SH-SY5Y (cell line): Measurements from ENCODE around the gene FSTL5.

ENCODE experiments used
- GATA2 ChIP-seq: IDR thresholded peaks from 2 replicates; pipeline ENCODE4 v1.6.1; 2011; ENCODE audit warnings: mild to moderate bottlenecking, low read depth, low read length
- GATA3 ChIP-seq: IDR thresholded peaks from 2 replicates; pipeline ENCODE4 v1.6.1; 2011; ENCODE audit warnings: low read depth, mild to moderate bottlenecking, low read length, moderate library complexity

FSTL5 gene

GRCh38 chr4:161664740-161665139, 499.1 kb downstream of the FSTL5 start:
- no peak for TF ChIP-seq GATA3
- TF ChIP-seq GATA2 = no peak

- TF ChIP-seq GATA3 (no peak), GATA2 (no peak)
Observed at GRCh38 chr4:161663844-161664243, 500.0 kb downstream of the FSTL5 start.

DNA sequence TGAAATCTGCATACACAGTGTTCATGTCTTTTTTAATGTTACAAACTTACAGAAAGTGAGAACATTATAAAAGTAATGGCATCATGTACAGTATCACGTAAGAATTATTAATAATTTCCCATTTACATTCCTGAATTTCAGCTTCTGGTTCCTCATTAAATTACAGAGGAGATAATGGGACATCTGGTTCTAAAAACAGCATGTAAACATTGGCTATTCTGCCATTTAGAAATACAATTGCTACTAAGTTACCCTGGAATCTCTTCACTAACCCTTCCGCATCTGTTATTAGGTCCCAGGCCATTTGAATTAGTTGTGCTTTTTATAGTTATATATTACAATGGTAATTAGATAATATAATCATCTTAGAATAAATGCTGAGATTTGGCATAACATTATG, 505.1 kb downstream of the FSTL5 start:
- no peak for TF ChIP-seq GATA2
- TF ChIP-seq GATA3 = no peak

- no peak for TF ChIP-seq GATA2
- TF ChIP-seq GATA3 = no peak
Observed at GRCh38 chr4:161657616-161658015, 506.2 kb downstream of the FSTL5 start.

- TF ChIP-seq GATA2 (no peak), GATA3 (no peak)
Observed at GRCh38 chr4:161656594-161656993, 507.2 kb downstream of the FSTL5 start.

- no peak for TF ChIP-seq GATA3
- no peak for TF ChIP-seq GATA2
Observed at GRCh38 chr4:161655148-161655547, 508.7 kb downstream of the FSTL5 start.

DNA sequence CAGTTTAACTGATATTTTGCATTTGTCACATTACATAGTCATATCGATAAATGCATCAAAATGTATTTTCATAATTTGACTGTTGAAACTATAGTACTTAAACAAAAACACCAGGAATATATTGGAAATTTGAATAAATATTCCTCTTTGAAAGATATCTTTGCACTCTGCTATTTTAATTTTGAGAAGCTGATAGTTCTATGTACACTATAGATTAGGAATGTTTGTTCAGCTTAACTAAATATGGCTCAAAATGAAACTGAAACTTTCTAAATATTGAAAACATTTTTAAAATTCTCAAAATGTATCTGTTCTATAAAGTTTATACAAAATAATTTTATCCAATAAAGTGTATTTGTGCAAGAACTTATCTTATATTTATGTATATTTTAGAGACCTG, 510.1 kb downstream of the FSTL5 start:
- TF ChIP-seq GATA2 (no peak), GATA3 (no peak)

DNA sequence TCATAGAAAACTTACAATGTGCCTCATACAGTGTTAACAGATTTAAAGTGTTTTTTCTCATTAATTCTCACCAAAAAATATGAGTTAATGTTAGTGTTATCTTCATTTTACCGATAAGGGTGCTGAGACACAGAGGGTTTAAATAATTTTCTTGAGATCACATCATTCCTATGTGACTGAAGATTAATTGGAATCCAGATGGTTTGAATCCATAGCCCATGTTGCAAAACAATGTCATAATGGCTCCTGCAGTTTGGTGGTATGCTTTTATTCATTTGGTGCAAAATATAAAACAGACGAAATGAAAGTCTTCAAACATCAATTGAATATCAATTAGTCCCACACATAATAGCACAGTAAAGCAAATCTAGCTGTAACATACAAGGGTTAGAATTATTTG, 512.2 kb downstream of the FSTL5 start:
- TF ChIP-seq GATA2 = no peak
- no peak for TF ChIP-seq GATA3

DNA sequence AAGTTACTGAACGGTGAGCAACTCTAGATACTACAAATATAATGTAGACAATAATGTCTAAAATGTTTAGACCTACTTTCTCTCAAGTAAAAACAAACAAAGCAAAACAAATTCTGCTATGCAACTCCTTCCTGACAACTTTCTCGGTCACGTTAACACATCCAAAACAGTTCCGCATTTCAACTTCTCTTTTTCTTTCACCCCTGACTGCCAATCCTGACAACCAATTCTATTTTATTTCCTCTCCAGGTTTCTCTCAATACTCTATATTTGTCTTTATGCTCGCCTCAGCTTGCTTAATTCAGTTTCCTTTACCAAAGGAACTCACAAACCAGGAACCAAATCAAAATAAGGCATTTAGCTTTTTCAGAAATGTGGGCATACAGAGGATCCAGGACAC, 513.0 kb downstream of the FSTL5 start:
- TF ChIP-seq GATA3 = no peak
- TF ChIP-seq GATA2 = no peak

- TF ChIP-seq GATA2 = no peak
- no peak for TF ChIP-seq GATA3
Observed at GRCh38 chr4:161647757-161648156, 516.0 kb downstream of the FSTL5 start.

GRCh38 chr4:161642708-161643107, 521.1 kb downstream of the FSTL5 start:
- TF ChIP-seq GATA2 (no peak), GATA3 (no peak)

GRCh38 chr4:161629694-161630441, 533.9 kb downstream of the FSTL5 start:
- TF ChIP-seq GATA2 = no peak

- no peak for TF ChIP-seq GATA3
- no peak for TF ChIP-seq GATA2
Observed at GRCh38 chr4:161604516-161605300, 559.1 kb downstream of the FSTL5 start.

DNA sequence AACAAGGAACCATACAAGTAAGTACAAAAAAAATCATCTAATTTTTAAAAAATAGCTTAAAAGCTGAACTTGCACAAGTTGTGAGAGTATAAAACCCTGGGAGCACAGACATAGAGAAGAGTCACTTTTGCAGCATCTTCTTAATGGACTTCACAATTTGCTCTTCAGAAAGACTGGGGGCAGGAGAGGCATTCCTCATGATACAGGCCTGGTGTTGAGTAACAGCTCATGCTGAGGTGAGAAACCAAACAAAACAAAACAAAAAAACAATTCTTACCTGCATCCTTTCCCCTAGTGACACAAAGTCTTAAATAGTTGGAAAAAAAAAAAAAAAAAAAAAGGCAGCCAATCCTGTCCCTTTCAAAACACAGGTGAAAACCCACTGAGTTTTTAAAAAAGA, 562.8 kb downstream of the FSTL5 start:
- TF ChIP-seq GATA3 (no peak), GATA2 (no peak)

GRCh38 chr4:161595230-161595771, 568.5 kb downstream of the FSTL5 start:
- TF ChIP-seq GATA3 (peak; percentile 67; the same call in 1 of the 2 replicates), GATA2 (peak; percentile 22)
